Muscle of leg (tissue), 16 donors: Measurements from ENCODE around the gene HNF1B. TPM values are rescaled to one million over a fixed set of nuclear protein-coding genes. Genes with fewer than 3 reads are reported as not detected.
"Not testable (repeated sequence)": the region's sequence is repeated elsewhere in the genome, so short reads cannot be mapped to it uniquely, and the experiment has no call there.

Source experiments
- DNase-seq: peaks from one replicate; pipeline ENCODE4 v3.0.0; 2013
- H3K27ac ChIP-seq: one replicate; pipeline ENCODE4 v1.5.1; 2013; ENCODE audit warnings: mild to moderate bottlenecking, low read length, control low read depth
- H3K27me3 ChIP-seq: one replicate; pipeline ENCODE4 v1.6.1; 2013; ENCODE audit warnings: low read length; ENCODE audit not compliant: control insufficient read depth, insufficient read depth
- H3K36me3 ChIP-seq: one replicate; pipeline ENCODE4 v1.6.1; 2013; ENCODE audit warnings: low read length; ENCODE audit not compliant: control insufficient read depth, insufficient read depth
- H3K4me1 ChIP-seq: one replicate; pipeline ENCODE4 v1.6.1; 2013; ENCODE audit warnings: low read length; ENCODE audit not compliant: control insufficient read depth, insufficient read depth
- H3K4me3 ChIP-seq: one replicate; pipeline ENCODE4 v1.5.1; 2013; ENCODE audit warnings: low read length, control low read depth
- H3K9me3 ChIP-seq: replicated peaks from 2 replicates; pipeline ENCODE4 v1.6.1; 2013; ENCODE audit warnings: low read depth, low read length; ENCODE audit not compliant: control insufficient read depth
- WGBS: methylation state at CpG from one replicate; pipeline ENCODE4 v1.1.5; 2013; ENCODE audit warnings: missing lambda C conversion rate; ENCODE audit not compliant: insufficient coverage; 5-methylcytosine and 5-hydroxymethylcytosine counted together
- long read RNA-seq, 11 donors: transcript quantifications; one replicate each; lab custom pipeline, GENCODE V29; 2026
- polyA plus RNA-seq, 8 donors: library from polyadenylated mRNA; unstranded; fragments of 120-200 nt; gene quantifications; one replicate each; pipeline versions ENCODE4 v1.2.1 to v1.2.3, GENCODE V29; 2013; ENCODE audit warnings: inconsistent platforms in 1 of 8, low replicate concordance in 1 of 8; ENCODE audit not compliant: insufficient read length in 8 of 8, insufficient read depth in 1 of 8
- total RNA-seq: library from RNA; stranded (reverse); fragments of 120-200 nt; gene quantifications from one replicate; pipeline ENCODE4 v1.2.4, GENCODE V29; 2013

HNF1B gene
- total RNA-seq: not detected
- polyA plus RNA-seq: 1 to 10 TPM in 1 of 8 donors, under 1 TPM in 2, not detected in 5; 0.09 to 2.4 (median 0.23) TPM
- long read RNA-seq, donor 1: 0 reads
- long read RNA-seq, donor 2: 0 reads
- long read RNA-seq, donor 3: 0 reads
- long read RNA-seq, donor 4: 0 reads
- long read RNA-seq, donor 5: 0 reads
- long read RNA-seq, donor 6: 0 reads
- long read RNA-seq, donor 7: 0 reads
- long read RNA-seq, donor 8: 0 reads
- long read RNA-seq, donor 9: 0 reads
- long read RNA-seq, donor 10: 0 reads
- long read RNA-seq, donor 11: 0 reads

- peaks cover 75% of the 10 kb centered on the region for H3K27me3 ChIP-seq
- no peak within 1 kb of the TSS for H3K27ac ChIP-seq
- H3K36me3 ChIP-seq: no peaks in the 10 kb centered on the region
- no peaks in the 10 kb centered on the region for H3K9me3 ChIP-seq
- no peak for DNase-seq
- H3K4me3 ChIP-seq: no peak within 1 kb of the TSS
- H3K4me1 ChIP-seq: peaks cover 23% of the 10 kb centered on the region
- WGBS: 3% methylated on average over 15 of the region's 35 CpGs
These were observed at the start of gene HNF1B for GRCh38 chr17:37744961-37745800. Gene HNF1B (minus strand): TSS chr17:37745059. CDS start chr17:37744884, 175 bp downstream.

- peaks cover 6% of the 10 kb centered on the region for H3K27me3 ChIP-seq
- H3K4me3 ChIP-seq: no peak overlapping the region
- WGBS: 38% methylated on average over 2 of the region's 2 CpGs
- H3K9me3 ChIP-seq: no peaks in the 10 kb centered on the region
- H3K27ac ChIP-seq: no peak overlapping the region
- no peak for DNase-seq
- H3K4me1 ChIP-seq: no peaks in the 10 kb centered on the region
- H3K36me3 ChIP-seq: no peaks in the 10 kb centered on the region
These were observed 47.9 kb upstream of the HNF1B start for GRCh38 chr17:37792787-37793186.

- Histone ChIP-seq H3K27me3 (peaks cover 6% of the 10 kb centered on the region), H3K4me3 (no peak overlapping the region), H3K4me1 (peaks cover 4% of the 10 kb centered on the region), H3K27ac (no peak overlapping the region), H3K36me3 (no peaks in the 10 kb centered on the region), H3K9me3 (no peaks in the 10 kb centered on the region)
- DNase-seq: no peak
- 54% methylated on average over 11 of the region's 19 CpGs for WGBS
These were observed 46.9 kb upstream of the HNF1B start for GRCh38 chr17:37791447-37792399.

GRCh38 chr17:37789771-37790541, 45.1 kb upstream of the HNF1B start:
- Histone ChIP-seq H3K4me1 (peaks cover 4% of the 10 kb centered on the region), H3K36me3 (no peaks in the 10 kb centered on the region), H3K9me3 (no peaks in the 10 kb centered on the region), H3K4me3 (no peak overlapping the region), H3K27me3 (peaks cover 6% of the 10 kb centered on the region), H3K27ac (no peak overlapping the region)
- WGBS: 90% methylated on average over 2 of the region's 9 CpGs
- no peak for DNase-seq

- no peak overlapping the region for H3K27ac ChIP-seq
- H3K4me1 ChIP-seq: peaks cover 4% of the 10 kb centered on the region
- DNase-seq: no peak
- H3K27me3 ChIP-seq: peaks cover 6% of the 10 kb centered on the region
- H3K9me3 ChIP-seq: no peaks in the 10 kb centered on the region
- WGBS: 80% methylated on average over 1 of the region's 5 CpGs
- H3K4me3 ChIP-seq: no peak overlapping the region
- no peaks in the 10 kb centered on the region for H3K36me3 ChIP-seq
These were observed 44.2 kb upstream of the HNF1B start for GRCh38 chr17:37789021-37789565.

- Histone ChIP-seq H3K27me3 (peaks cover 6% of the 10 kb centered on the region), H3K4me1 (peaks cover 4% of the 10 kb centered on the region), H3K27ac (no peak overlapping the region), H3K36me3 (no peaks in the 10 kb centered on the region), H3K9me3 (no peaks in the 10 kb centered on the region), H3K4me3 (no peak overlapping the region)
- no peak for DNase-seq
- WGBS: 90% methylated on average over 1 of the region's 1 CpG
These were observed 43.7 kb upstream of the HNF1B start for GRCh38 chr17:37788526-37788925.

GRCh38 chr17:37787055-37787757, 42.3 kb upstream of the HNF1B start:
- peaks cover 6% of the 10 kb centered on the region for H3K27me3 ChIP-seq
- WGBS: no CpG with 5 or more reads among the region's 8 CpGs
- peak; percentile 27 for DNase-seq
- no peaks in the 10 kb centered on the region for H3K9me3 ChIP-seq
- no peak overlapping the region for H3K4me3 ChIP-seq
- H3K36me3 ChIP-seq: no peaks in the 10 kb centered on the region
- H3K4me1 ChIP-seq: peaks cover 4% of the 10 kb centered on the region
- H3K27ac ChIP-seq: no peak overlapping the region

- H3K27ac ChIP-seq: no peak overlapping the region
- no peaks in the 10 kb centered on the region for H3K9me3 ChIP-seq
- peaks cover 4% of the 10 kb centered on the region for H3K4me1 ChIP-seq
- H3K4me3 ChIP-seq: no peak overlapping the region
- DNase-seq: no peak
- peaks cover 6% of the 10 kb centered on the region for H3K27me3 ChIP-seq
- WGBS: 100% methylated on average over 2 of the region's 2 CpGs
- no peaks in the 10 kb centered on the region for H3K36me3 ChIP-seq
These were observed 41.6 kb upstream of the HNF1B start for GRCh38 chr17:37786481-37786880.

- H3K9me3 ChIP-seq, H3K36me3 ChIP-seq, DNase-seq, H3K4me1 ChIP-seq, H3K4me3 ChIP-seq, H3K27me3 ChIP-seq, H3K27ac ChIP-seq: not testable (repeated sequence)
- WGBS: no CpG with 5 or more reads among the region's 1 CpG
These were observed 37.6 kb upstream of the HNF1B start for GRCh38 chr17:37782460-37782859.
